Metanephros (tissue), 1 donor: ENCODE measurements around the gene CNPY3. TPM values are rescaled to one million over a fixed set of nuclear protein-coding genes. Genes with fewer than 3 reads are reported as not detected.

Experiments used
- total RNA-seq: library from RNA; depleted of rRNA; stranded (reverse); fragments of >200 nt; gene quantifications from one replicate; pipeline ENCODE4 v1.2.3, GENCODE V29; 2014

The CNPY3 gene
- 41.0 TPM for total RNA-seq

DNA sequence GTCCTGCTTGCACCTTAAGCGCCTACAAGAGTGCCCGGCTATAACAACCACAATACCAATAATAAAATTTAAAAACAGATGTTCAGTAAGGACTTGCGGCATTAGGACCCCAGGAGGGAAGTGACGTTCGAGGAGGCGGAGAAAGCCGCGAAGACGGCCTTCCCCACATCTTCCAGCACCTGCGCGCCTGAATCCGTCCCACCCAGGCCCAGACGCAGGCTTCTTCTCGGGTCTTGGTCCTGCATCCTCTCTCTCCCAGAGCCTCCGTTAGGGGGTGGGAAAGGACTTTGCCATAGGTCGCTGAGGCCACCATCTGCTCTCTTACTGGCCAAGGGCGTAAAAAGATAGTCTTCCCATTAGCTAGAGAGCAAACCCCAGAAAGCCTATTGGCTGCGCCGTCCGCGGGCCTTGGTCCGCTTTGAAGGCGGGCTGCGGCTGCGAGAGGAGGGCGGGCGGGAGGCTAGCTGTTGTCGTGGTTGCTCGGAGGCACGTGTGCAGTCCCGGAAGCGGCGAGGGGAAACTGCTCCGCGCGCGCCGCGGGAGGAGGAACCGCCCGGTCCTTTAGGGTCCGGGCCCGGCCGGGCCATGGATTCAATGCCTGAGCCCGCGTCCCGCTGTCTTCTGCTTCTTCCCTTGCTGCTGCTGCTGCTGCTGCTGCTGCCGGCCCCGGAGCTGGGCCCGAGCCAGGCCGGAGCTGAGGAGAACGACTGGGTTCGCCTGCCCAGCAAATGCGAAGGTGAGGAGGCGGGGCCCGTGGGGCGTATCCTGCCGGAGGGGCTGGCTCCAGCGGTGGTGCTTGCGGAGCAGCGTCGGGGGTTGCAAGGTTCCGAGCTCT is at the start of gene CNPY3:
Gene CNPY3, plus strand, starts transcription at position 495 of the 835 bp plus-strand sequence. Its CDS starts 91 bp downstream, at position 586.

DNA sequence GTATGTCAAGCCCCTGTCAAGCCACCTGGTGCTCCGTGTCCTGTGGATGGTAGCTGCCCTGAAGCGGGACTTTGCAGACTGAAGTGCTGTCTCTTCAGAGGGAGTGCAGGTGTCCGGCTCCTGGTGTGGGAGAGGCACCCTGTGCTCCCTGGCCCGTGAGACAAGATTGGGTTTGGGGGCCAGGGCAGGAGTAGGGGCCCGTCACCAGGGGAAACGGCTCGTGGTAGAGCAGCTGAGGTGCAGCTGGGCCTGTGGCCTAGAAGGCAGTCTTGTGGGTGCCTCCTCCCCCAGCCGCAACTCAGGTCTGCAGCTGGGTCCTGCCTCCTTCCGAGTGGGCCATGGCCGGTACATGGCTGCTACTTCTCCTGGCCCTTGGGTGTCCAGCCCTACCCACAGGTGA is 13.5 kb upstream of the CNPY3 start, which contains the start of gene PTCRA:
Gene PTCRA, plus strand, starts transcription at position 322 of the 400 bp plus-strand sequence. Its CDS starts 17 bp downstream, at position 339.

DNA sequence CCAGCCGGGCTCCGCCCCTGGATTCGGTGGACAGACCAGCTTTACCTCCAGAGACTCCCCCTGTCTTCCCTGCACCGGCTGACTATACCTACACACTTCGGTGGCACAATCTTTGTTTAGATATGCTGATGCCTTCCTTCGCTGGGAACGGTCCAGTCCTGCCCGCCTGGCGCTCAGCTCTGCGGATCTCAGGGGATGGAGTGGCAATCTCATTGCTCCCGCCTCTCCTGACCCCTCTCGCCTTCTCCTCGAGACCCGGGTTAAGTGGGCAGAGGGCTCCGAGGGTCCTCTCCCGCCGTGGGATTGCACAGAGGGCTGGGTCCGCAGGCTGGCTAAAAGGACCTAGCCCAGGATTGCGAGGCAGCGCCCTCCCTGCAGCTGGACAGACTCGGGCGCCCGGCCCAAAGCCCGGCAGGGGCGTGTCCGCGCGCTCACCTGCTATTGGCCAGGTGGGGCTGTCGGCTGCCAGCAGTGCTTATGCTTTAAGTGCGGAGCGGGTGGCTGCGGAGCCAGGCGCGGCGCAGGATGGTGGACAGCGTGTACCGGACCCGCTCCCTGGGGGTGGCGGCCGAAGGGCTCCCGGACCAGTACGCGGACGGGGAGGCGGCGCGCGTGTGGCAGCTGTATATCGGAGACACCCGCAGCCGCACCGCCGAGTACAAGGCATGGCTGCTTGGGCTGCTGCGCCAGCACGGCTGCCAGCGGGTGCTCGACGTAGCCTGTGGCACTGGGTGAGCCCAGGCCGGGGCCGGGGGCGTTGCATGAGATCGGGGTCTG is 31.2 kb downstream of the CNPY3 start, which contains the start of gene GNMT:
Gene GNMT, plus strand, starts transcription at position 512 of the 777 bp plus-strand sequence. Its CDS starts 14 bp downstream, at position 526.

DNA sequence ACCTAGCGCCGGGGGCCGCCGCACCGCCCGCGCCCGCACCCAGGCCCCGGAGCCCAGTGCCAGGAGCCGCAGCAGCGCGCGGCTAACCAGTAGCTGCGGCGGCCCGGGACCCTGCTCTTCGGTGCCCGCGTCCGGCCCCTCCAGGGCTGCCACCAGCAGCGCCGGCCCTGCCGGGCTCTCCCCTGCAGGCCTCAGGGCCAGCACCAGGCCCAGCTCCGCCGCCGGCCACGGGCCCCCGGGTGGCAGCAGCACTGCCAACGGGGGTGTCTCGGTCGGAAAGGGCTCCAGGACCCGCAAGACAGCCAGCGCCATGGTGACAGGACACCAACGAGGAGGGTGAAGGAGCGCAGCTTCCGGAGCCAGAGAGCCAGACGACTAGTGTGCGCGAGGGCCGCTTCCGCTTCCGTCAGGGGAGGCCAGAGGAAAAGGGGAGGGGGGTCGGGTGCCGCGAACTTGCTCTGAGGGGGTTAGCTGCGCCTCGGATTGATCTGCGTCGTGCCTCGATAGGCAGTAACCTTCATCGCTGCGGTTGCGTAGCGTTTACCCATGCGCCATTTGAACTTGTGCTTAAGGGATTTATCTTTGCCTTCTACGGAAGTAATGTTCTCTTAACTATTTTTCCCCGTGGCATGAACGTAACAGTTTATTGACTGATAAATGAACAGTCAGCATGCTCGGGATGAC is 49.7 kb downstream of the CNPY3 start, which contains the start of gene PEX6:
Gene PEX6, minus strand, starts transcription at position 343 of the 684 bp plus-strand sequence. Its CDS starts 31 bp downstream, at position 312.

DNA sequence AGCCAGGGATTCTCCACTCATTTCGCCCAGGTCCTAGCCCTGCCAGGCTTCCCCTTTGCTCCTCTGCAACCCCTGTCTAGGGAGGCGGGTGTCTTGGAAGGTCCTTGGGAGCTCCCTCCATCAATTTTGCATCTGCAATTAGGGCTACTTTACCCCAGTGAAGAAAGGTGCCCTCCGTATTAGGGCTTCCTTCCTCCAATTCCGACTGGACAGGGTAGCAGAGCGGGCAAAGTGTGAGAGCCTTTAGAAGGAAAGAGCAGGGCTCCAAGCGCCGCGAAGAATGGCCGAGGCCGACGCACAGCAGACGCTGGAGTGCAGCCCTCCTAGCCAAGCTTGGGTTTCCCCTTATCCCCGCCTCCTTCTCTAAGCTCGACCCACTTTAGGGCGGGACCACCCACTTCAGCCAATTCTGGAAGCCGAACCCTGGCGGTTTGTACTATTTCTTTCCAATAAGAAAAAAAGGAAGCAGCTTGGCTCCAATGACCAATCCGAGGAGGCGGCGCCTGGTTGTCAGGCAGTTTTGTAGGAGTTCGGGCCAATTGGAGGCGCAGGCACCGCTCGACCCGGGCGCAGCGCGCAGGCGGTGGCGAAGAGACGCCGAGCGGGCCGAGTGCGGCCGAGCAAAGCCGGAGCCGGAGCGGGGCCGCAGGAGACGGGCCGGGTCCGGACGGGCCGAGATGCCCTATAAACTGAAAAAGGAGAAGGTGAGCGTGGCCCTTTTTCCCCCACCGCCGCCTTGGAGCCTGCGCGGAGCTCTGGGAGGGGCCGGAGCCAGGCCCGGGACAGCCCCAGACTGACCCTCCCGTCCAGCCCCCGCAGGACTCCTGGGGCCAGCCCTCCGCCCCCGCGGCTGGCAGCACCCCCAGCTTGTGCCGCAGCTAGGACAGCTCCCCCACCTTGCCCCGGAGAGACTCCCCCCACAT is 55.0 kb downstream of the CNPY3 start, which contains the start of gene PPP2R5D:
Gene PPP2R5D, plus strand, starts transcription at position 570 of the 923 bp plus-strand sequence. Its CDS starts 108 bp downstream, at position 678.

Other genes starting within 250 kb of the CNPY3 start
- 3.9 TPM for gene PRPH2, start 206.9 kb upstream of the CNPY3 start, total RNA-seq
- 34.6 TPM for gene TBCC, start 183.4 kb upstream of the CNPY3 start, total RNA-seq
- 13.4 TPM for gene BICRAL, start 147.4 kb upstream of the CNPY3 start, total RNA-seq
- gene RPL7L1, start 49.9 kb upstream of the CNPY3 start, total RNA-seq, result 89.2 TPM
- 0.82 TPM for gene PTCRA, start 13.4 kb upstream of the CNPY3 start, total RNA-seq
- 0.76 TPM for gene GNMT, start 31.3 kb downstream of the CNPY3 start, total RNA-seq
- gene PEX6, start 49.7 kb downstream of the CNPY3 start, total RNA-seq, result 30.1 TPM
- gene PPP2R5D, start 55.1 kb downstream of the CNPY3 start, total RNA-seq, result 37.3 TPM
- gene MEA1, start 84.5 kb downstream of the CNPY3 start, total RNA-seq, result 51.4 TPM
- 119 TPM for gene KLHDC3, start 84.8 kb downstream of the CNPY3 start, total RNA-seq
- gene RRP36, start 92.1 kb downstream of the CNPY3 start, total RNA-seq, result 34.7 TPM
- 40.5 TPM for gene CUL7, start 124.4 kb downstream of the CNPY3 start, total RNA-seq
- 23.5 TPM for gene MRPL2, start 130.0 kb downstream of the CNPY3 start, total RNA-seq
- 43.6 TPM for gene KLC4, start 130.2 kb downstream of the CNPY3 start, total RNA-seq
- gene PTK7, start 146.8 kb downstream of the CNPY3 start, total RNA-seq, result 252 TPM
- gene SRF, start 241.8 kb downstream of the CNPY3 start, total RNA-seq, result 25.5 TPM